ENCODE data around the gene WDFY2.
"Not testable (repeated sequence)": the region's sequence is repeated elsewhere in the genome, so short reads cannot be mapped to it uniquely, and the experiment has no call there.

WDFY2 gene

DNA sequence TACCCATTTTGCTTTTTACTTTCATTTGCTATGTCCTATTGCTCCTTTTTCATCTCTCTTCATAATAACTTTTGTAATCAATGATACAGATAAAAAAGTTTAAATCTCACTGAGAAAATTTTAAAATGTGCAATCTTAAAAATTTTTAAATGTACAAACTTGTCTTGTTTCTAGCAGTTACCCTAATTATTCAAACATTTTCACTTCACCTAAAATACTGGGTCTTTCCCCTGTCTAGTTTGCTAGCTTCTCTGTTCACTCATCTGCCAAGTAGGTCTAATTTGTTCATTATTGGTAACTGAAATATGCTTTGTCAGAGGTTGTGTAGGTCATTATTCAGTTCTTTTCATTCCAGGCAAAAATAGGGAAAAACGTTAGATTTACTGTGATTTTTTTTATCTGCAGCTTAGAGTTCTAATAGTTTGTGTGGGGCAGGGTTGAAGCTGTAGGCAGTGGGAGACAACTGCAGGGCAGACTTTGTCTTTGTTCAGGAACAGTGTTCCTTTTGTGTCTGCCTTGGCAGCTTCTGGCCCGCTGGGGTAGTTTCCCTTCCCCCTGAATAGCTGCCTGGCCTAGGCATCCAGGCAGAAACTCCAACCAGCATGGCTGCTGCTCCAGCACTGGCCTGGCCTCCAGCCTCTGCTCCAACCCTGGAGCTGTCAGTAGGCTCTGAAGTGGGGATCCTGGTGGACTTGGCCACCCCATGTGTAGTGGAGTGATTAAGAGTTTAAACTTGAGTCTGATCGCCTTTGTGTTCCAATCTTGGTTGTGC is 48.5 kb downstream of the WDFY2 start:
- no peak for DNase-seq

DNA sequence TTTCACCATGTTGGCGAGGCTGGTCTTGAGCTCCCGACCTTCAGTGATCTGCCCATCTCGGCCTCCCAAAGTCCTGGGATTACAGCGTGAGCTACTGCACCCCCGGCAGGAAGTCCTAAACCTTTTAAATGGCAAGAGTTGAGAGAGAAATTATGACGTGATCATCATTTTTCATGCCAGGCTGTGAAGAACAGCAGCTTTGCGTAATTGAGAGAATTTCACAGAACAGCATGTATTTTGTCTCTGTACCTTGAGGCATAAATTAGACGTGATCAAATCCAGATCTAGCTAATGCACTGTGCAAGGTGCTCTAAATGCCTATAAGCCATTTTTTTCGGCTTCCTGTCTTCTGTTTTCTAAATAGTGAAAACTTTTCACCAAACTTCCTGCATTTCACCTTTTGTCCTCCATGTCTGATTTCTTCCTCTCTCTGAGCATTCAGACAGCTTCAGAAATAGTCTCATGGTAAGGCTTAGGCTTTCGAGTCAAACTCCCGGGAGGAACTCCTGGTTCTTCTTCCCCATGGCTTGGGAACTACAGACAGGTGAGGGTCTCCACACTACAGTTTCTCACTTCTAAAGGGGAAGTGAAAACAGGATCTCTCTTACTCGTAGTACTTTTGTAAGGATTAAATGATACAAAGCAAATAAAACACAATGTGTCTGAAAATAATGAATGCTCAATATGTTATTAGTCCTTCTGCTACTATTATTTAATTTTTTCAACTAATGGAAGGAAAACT is 51.0 kb downstream of the WDFY2 start:
- DNase-seq: no peak

GRCh38 chr13:51636349-51636890 is 52.2 kb downstream of the WDFY2 start:
- DNase-seq: no peak

DNA sequence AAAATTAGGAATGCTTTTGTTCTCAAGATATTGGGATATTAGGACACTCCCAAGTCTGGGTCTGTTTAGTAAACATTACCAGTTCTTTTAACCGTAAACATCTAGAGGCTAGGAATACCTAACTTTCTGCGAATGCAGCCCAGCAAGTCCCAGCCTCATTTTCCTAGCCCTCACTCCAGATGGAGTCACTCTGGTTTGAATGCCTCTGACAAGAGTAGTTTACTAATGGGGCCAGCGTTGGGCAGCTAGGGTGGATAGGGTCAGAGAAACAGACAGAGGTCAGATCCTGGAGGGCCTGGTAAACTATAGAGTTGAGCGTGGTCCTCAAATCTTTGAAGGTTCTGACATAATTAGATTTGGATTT is 53.6 kb downstream of the WDFY2 start:
- no peak for DNase-seq

DNA sequence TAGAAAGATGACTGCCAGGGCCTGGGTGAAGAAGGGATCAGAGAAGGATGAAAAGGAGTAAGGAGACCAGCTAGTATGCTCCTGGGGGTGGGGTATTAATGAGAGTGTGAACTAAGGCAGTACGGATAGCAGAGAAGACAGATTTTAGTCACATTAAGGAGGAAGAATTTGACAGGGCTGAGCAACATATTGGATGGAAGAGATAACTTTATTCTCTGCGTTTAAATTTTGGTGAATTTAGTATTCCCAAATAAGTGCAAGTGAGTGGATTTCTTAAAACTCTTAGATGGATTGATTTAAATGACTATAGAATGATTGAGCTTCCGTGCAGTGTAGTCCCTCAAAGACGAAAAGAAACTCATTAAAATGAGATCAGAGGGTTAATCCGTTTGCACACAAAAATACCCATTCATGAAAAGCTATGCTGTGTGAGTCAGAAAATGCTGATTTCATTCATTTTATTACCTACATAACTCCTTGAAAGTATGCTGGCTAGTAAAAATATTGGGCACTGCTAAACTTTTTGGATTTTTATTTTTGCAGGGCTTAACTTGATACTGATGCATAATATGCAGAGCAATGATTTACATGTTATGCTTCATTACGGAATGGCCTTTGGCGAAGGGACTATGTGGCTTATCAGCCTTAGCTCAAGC is 54.1 kb downstream of the WDFY2 start:
- DNase-seq: no peak

DNA sequence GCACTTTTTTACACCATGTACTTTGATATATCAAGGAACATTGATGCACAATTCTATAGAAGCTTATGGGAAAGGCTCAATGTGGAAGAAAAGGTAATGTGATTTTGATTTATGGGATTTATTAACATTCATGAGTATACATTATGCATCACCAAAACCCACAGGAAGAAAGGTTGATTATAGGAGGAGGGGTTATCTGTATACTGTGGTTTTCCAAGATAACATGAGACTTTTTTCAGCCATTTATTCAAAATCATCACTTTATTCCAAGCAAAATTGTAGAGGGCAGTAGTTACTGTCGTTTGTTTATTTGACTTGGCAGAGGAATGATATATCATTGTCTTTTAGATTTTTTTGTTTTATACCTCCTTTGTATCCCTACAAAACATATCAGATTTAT is 54.9 kb downstream of the WDFY2 start:
- no peak for DNase-seq

DNA sequence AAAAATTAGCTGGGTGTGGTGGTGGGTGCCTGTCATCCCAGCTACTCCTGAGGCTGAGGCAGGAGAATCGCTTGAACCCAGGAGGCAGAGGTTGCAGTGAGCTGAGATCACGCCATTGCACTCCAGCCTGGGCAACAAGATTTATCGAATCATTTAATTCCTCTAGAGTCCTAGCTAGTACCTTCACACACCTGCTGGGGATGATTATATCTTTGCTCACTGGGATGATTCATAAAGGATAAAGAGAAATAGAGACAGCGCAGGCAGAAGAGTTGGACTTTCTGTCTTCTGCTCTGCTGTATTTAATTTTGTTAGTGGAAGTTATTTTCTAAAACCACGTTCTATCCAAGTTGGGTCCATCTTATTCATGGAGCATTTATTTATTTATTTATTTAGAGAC is 56.4 kb downstream of the WDFY2 start:
- not testable (repeated sequence) for DNase-seq

GRCh38 chr13:51643105-51643881 is 59.0 kb downstream of the WDFY2 start:
- no peak for DNase-seq

- DNase-seq: no peak
These were observed 59.6 kb downstream of the WDFY2 start for GRCh38 chr13:51643882-51644281.

DNA sequence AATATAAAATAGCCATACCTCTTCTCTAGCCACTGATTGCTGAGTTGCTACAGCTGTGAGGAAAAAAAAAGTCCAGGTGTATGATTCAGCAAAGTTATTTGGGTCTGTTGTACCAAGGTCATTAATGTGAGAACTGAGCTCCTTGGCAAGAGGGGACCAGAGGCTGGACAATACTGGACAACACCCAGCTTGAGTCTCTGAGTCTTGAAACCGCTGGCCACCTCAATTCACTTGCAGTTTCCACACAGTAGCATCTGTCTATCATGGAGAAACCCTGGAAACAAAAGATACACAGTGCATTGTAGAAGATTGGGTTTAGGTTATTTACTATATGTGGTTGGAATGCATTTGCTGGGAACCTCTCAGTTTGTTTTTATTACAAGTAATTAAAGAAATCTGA is 60.4 kb downstream of the WDFY2 start:
- DNase-seq: peak; percentile 17

GRCh38 chr13:51645154-51645650 is 60.9 kb downstream of the WDFY2 start:
- DNase-seq: peak; percentile 87

GRCh38 chr13:51645761-51646670 is 61.8 kb downstream of the WDFY2 start:
- DNase-seq: peak; percentile 63

GRCh38 chr13:51647067-51647466 is 62.8 kb downstream of the WDFY2 start:
- no peak for DNase-seq

- not testable (repeated sequence) for DNase-seq
These were observed 67.9 kb downstream of the WDFY2 start for GRCh38 chr13:51652193-51652592.

DNA sequence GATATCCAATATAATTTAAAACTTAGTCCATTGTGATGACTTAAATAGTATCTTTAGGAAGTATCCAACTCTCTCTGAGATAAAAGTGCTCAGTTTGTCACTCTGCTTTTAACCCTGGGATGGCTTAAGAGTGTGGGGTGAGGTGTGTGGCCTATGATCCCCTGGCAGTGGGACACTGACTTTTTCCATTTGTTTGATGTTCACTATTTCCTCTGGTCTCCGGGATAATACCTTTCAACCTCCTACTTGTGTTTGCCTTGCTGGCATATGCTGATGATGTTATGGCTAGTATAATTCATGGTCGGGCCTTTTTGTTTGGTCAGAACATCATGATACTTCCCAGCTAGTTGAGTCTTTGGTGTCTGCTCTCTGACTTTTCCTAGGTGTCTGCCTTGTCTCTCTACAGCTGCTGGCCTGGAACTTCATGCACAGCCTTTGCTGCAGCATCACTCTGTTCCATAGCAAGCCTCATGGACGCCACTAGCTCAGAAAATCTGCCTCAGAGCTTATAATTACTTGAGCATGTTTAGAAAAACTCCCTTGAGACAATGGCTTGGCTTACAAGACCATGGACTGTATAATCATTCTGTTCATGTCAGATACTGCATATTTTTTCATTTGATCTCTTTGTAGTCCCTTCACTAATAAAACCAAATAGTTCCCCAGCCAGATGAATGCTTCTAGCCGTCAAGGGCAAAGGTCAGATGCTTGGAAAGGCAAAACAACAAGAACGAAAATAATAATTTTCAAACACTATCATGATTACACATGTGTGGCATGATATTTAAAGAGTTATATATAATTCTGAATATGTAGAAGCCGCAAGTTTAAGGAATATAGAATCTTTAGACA is 75.2 kb downstream of the WDFY2 start:
- DNase-seq: no peak

- DNase-seq: no peak
These were observed 76.6 kb downstream of the WDFY2 start for GRCh38 chr13:51660813-51661212.

DNA sequence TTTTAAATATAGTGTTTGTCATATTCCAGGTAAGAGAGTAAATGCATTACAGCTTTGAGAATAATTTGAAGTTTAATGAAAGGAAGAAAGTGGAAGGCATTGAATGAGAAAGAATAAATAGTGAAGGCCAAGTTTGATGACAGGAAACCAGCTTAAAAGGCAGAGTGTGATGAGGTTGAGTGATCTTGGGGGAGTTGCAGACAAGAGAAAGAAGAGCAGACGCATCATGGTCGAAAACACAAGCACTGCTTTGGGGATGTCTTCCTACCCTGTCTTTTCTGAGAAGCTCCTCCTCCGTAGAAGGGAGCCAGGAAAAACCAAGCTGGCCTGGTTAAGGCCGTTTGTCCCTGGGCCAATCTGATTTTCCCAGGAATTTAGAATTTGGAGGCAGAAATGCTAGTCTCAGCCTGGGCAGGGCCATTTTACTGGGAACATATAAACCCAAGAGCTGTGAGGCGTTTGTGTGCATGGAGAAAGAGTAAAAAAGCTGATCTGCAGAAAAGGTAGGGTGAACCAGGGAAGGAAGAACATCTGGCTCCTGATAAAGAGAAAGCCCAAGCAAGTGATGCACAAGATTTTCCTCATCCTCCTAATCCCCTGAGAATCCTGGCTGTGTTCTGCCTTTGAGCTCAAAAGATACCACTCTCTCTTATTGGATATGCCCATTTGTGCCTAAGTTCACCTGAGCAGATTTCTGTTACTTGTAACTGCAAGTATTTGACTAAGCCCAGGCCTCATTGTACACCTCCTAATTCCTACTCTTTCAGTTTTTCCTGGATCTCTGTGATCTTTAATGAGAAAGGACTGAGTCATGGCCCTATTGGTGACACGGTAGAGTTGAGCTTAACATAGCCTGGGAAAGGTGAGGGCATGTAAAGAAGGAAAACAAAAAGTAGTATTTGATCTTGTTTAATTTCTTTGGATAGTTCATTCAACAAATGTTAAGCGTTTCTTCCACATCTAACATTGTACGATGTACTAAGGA is 80.0 kb downstream of the WDFY2 start:
- no peak for DNase-seq

GRCh38 chr13:51665456-51665855 is 81.2 kb downstream of the WDFY2 start:
- DNase-seq: no peak

- DNase-seq: no peak
These were observed 82.1 kb downstream of the WDFY2 start for GRCh38 chr13:51666374-51666773.
